OCI-LY3 (cell line): Measurements from ENCODE around the gene ZSCAN5C.
A peak's percentile ranks its signal among the peaks of the same experiment; 100 is the strongest.

ENCODE experiments used
- H2AFZ ChIP-seq: fragments of 200-600, 300-600 bp; shearing (Covaris generic); 2 replicates; pipeline ENCODE4 v1.6.0; 2014; ENCODE audit warnings: antibody characterized with exemption, low read depth, low read length
- H3K27ac ChIP-seq: fragments of 200-600, 300-600 bp; sonication (generic); 2 replicates; pipeline ENCODE4 v1.5.1; 2014; ENCODE audit warnings: mild to moderate bottlenecking, low read length, moderate library complexity, mixed read lengths
- H3K27me3 ChIP-seq: fragments of 200-600, 300-600 bp; sonication (generic); 2 replicates; pipeline ENCODE4 v1.6.1; 2014; ENCODE audit warnings: low read depth, low read length, mixed read lengths
- H3K36me3 ChIP-seq: fragments of 200-600, 300-600 bp; sonication (generic); replicated peaks from 2 replicates; pipeline ENCODE3; 2014; ENCODE audit warnings: low read depth, low read length, mixed read lengths
- H3K4me1 ChIP-seq: fragments of 300-600, 200-600 bp; sonication (generic); 2 replicates; pipeline ENCODE4 v1.6.1; 2014; ENCODE audit warnings: low read length, mixed read lengths
- H3K4me2 ChIP-seq: fragments of 200-600, 300-600 bp; sonication (generic); 2 replicates; pipeline ENCODE4 v1.6.1; 2014; ENCODE audit warnings: low read length, mixed read lengths
- H3K4me3 ChIP-seq: fragments of 300-600, 200-600 bp; sonication (generic); 2 replicates; pipeline ENCODE4 v1.5.1; 2014; ENCODE audit warnings: antibody characterized with exemption, mild to moderate bottlenecking, low read length, moderate library complexity
- H3K79me2 ChIP-seq: fragments of 300-600, 200-600 bp; shearing (Covaris generic); 2 replicates; pipeline ENCODE4 v1.6.1; 2014; ENCODE audit warnings: mild to moderate bottlenecking, low read length, mixed read lengths
- H3K9ac ChIP-seq: fragments of 300-600, 200-600 bp; shearing (Covaris generic); 2 replicates; pipeline ENCODE4 v1.6.0; 2014; ENCODE audit warnings: mild to moderate bottlenecking, low read length, moderate library complexity
- H3K9me3 ChIP-seq: fragments of 200-600, 300-600 bp; shearing (Covaris generic); 2 replicates; pipeline ENCODE4 v1.6.1; 2014; ENCODE audit warnings: low read length, mixed read lengths; ENCODE audit not compliant: insufficient read depth
- H4K20me1 ChIP-seq: fragments of 200-600, 300-600 bp; sonication (generic); 2 replicates; pipeline ENCODE4 v1.6.1; 2016; ENCODE audit warnings: low read length, mixed read lengths; ENCODE audit not compliant: insufficient read depth
- EZH2phosphoT487 ChIP-seq: fragments of 200-600 bp; shearing (Covaris generic); IDR thresholded peaks from 2 replicates; pipeline ENCODE4 v1.6.1; 2018; ENCODE audit warnings: antibody characterized with exemption, mixed run types, low read depth
- TF ChIP-seq, protein P1 (sequence below): fragments of 200-600, 300-600 bp; sonication (generic); IDR thresholded peaks from 2 replicates; pipeline ENCODE4 v1.5.1; 2014; ENCODE audit warnings: antibody characterized with exemption, low read length, low read depth

Gene ZSCAN5C

DNA sequence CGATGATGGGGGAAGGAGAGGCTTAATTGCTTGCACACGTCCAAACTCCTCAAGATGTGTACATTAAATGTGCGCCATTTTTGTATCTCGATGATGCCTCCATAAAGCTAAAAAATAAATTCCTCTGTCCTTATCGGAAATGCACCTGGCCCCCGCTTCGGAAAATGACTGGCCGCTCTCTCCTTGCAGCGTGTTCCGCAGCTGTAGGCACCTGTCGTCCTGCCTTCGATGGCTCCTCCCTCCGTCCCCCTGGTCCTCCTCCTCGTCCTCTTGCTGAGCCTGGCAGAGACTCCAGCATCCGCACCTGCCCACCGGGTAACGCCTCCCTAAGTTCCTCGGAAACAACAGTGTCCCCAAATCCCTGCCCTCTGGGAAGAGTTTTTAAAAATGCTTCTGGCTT, 25.2 kb upstream of the ZSCAN5C start:
- TF ChIP-seq EZH2phosphoT487, result no peak
- TF ChIP-seq, protein P1, sequence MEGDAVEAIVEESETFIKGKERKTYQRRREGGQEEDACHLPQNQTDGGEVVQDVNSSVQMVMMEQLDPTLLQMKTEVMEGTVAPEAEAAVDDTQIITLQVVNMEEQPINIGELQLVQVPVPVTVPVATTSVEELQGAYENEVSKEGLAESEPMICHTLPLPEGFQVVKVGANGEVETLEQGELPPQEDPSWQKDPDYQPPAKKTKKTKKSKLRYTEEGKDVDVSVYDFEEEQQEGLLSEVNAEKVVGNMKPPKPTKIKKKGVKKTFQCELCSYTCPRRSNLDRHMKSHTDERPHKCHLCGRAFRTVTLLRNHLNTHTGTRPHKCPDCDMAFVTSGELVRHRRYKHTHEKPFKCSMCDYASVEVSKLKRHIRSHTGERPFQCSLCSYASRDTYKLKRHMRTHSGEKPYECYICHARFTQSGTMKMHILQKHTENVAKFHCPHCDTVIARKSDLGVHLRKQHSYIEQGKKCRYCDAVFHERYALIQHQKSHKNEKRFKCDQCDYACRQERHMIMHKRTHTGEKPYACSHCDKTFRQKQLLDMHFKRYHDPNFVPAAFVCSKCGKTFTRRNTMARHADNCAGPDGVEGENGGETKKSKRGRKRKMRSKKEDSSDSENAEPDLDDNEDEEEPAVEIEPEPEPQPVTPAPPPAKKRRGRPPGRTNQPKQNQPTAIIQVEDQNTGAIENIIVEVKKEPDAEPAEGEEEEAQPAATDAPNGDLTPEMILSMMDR, result no peak
- Histone ChIP-seq H4K20me1 (no peaks in the 10 kb centered on the region), H3K27me3 (0 out of 2 replicates have a peak, but pooled peaks cover 6% of the 10 kb centered on the region), H2AFZ (no peak overlapping the region), H3K9me3 (no peaks in the 10 kb centered on the region), H3K4me2 (no peak overlapping the region), H3K79me2 (no peaks in the 10 kb centered on the region), H3K27ac (no peak overlapping the region), H3K4me3 (no peak overlapping the region), H3K9ac (no peak overlapping the region), H3K36me3 (no peaks in the 10 kb centered on the region), H3K4me1 (peaks cover 2% of the 10 kb centered on the region; the same call in 1 of the 2 replicates)

DNA sequence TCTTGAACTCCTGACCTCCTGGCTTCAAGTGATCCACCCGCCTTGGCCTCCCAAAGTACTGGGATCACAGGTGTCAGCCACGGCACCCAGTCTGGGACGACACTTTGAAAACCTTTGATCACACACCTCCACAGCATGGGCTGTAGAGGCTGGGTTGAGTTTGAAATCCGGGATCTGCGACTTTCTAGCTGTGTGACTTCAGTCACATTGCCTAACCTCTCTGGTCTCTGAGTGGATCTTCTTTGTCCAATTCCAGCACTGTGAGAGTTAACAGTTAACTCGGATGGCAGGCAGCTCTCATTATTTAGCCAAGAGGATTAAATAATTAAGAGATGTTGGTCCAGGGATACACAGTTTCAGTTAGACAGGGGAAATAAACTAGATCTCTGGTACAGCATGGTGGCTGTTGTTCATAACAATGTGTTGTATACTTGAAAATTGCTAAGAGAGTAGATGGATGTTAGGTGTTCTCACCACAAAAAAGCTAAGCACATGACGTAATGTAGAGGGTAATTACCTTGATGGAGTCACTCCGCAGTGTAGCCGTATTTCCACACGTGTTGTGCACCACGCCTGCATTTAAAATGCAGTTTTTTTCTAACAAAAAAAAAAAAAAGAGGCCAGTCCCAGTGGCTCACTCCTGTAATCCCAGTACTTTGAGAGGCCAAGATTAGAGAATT, 24.4 kb upstream of the ZSCAN5C start:
- no peak overlapping the region for H2AFZ ChIP-seq
- H3K36me3 ChIP-seq, result no peaks in the 10 kb centered on the region
- no peak overlapping the region for H3K4me2 ChIP-seq
- 0 out of 2 replicates have a peak, but pooled peaks cover 6% of the 10 kb centered on the region for H3K27me3 ChIP-seq
- no peak for TF ChIP-seq EZH2phosphoT487
- TF ChIP-seq, protein P1, result no peak
- H4K20me1 ChIP-seq, result no peaks in the 10 kb centered on the region
- H3K9ac ChIP-seq, result no peak overlapping the region
- no peaks in the 10 kb centered on the region for H3K9me3 ChIP-seq
- no peaks in the 10 kb centered on the region for H3K4me1 ChIP-seq
- H3K79me2 ChIP-seq, result no peaks in the 10 kb centered on the region
- H3K4me3 ChIP-seq, result no peak overlapping the region
- no peak overlapping the region for H3K27ac ChIP-seq

DNA sequence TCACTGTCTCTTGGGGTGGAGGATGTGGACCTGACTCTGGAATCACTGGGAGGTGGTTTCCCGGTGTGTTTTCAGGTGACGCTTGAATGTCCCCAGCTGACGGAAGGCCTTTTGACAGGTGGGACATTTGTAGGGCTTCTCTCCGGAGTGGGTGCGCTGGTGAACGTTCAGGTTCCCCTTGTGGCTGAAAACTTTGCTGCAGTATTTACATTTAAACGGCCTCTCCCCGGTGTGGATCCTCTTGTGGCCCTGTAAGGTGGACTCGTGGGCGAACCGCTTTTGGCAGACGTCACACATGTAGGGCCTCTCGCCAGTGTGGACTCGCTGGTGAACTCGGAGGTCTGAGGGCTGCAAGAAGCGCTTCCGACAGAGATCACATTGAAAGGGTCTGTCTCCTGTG, 12.3 kb upstream of the ZSCAN5C start:
- Histone ChIP-seq H3K9ac (no peak overlapping the region), H3K36me3 (no peaks in the 10 kb centered on the region)

DNA sequence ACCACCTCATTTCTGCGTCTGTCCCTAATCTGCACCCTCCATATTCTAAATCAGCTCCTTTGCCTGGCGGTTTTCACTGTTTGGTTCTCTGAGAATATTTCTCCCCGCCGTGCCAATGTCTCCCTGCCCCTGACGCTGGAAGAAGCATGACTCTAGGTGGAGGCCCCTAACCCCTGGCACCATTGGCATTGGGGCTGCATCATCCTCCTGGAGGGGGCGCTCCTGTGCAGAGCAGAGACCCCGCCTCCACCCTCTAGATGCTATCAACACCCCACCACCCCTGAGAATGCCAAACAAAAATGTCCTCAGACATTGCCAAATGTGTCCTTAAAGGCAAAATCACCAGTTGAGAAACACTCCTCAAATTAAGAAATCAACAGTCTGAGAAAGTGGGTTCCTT, 11.0 kb upstream of the ZSCAN5C start:
- TF ChIP-seq, protein P1, result peak; percentile 26; the same call in 1 of the 2 replicates
- TF ChIP-seq EZH2phosphoT487, result no peak
- Histone ChIP-seq H3K4me1 (no peaks in the 10 kb centered on the region), H3K4me3 (no peak overlapping the region), H3K36me3 (no peaks in the 10 kb centered on the region), H3K27me3 (peaks cover 5% of the 10 kb centered on the region; the same call in 1 of the 2 replicates), H3K4me2 (no peak overlapping the region), H3K27ac (no peak overlapping the region), H4K20me1 (no peaks in the 10 kb centered on the region), H3K79me2 (no peaks in the 10 kb centered on the region), H2AFZ (no peak overlapping the region), H3K9me3 (no peaks in the 10 kb centered on the region), H3K9ac (no peak overlapping the region)

More for the DNA sequence above, 12.3 kb upstream of the ZSCAN5C start:
- TF ChIP-seq, protein P1, result no peak
- no peak for TF ChIP-seq EZH2phosphoT487
- Histone ChIP-seq H3K4me1 (no peaks in the 10 kb centered on the region), H3K9me3 (no peaks in the 10 kb centered on the region), H3K27ac (no peak overlapping the region), H2AFZ (no peak overlapping the region), H3K4me2 (no peak overlapping the region), H3K79me2 (no peaks in the 10 kb centered on the region), H3K27me3 (peaks cover 5% of the 10 kb centered on the region; the same call in 1 of the 2 replicates), H4K20me1 (no peaks in the 10 kb centered on the region), H3K4me3 (no peak overlapping the region)
